HG03097 (cell line): ENCODE data around the gene RERE.

Experiments used
- ATAC-seq: cut with Tn5 transposase; IDR thresholded peaks from one replicate; pipeline ENCODE4 v1.9.1; 2021; ENCODE audit not compliant: unreplicated experiment, low FRiP score

Gene RERE

DNA sequence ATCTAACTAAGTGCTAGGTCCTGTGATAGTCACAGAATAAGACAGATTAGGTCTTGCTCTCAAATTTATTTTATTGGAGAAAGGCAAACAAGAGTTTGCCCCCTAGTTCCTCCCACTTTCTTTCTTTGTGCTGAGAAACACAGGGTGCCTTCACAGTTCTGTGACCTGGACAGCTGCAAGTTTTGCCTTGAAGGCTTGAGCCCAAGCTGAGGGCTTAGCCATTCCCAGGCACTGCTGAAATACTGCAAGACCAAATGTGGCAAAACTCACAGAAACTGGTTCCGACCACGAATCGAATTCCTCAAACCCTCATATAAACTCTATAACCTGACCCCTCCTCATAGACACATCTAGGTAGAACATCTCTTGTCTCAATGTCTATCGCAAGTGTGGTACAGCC lies 227.9 kb downstream of the RERE start:
- no peak for ATAC-seq

DNA sequence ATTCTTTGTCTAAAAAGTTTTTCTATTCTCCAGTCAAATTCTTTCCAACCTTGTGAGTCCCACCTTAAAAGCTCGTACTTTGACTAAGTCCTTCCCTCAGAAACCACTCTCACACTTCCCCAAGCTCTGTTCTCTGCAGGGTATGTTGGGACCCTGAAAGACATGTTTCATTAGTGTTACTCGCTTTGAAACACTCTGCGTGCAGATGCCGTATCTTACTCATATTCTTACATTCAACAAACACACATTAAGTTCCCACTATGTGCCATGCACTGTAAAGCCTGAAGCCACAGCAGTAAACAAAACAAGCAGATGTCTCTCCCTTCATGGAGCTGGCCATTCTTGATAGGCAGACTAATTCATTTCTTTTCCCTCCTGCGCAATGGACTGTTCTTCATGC lies 229.7 kb downstream of the RERE start:
- ATAC-seq = no peak

GRCh38 chr1:8586438-8586837 lies 231.0 kb downstream of the RERE start:
- no peak for ATAC-seq

GRCh38 chr1:8584316-8584715 lies 233.1 kb downstream of the RERE start:
- ATAC-seq = no peak

GRCh38 chr1:8583031-8583430 lies 234.4 kb downstream of the RERE start:
- ATAC-seq = no peak

DNA sequence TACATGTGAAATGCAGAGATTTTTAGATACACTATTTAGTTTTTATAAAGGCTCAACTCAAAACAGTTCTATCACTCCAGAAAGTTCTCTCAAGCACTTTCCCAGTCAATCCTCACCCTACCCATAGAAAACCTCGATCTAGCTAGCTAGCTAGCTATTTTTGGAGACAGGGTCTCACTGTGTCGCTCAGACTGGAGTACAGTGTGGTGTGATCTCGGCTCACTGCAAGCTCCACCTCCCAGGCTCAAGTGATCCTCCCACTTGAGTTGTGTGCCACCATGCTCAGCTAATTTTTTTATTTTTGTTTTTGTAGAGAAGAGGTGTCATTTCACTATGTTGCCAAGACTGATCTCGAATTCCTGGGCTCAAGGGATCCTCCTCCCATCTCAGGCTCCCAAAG lies 236.9 kb downstream of the RERE start:
- ATAC-seq = no peak

DNA sequence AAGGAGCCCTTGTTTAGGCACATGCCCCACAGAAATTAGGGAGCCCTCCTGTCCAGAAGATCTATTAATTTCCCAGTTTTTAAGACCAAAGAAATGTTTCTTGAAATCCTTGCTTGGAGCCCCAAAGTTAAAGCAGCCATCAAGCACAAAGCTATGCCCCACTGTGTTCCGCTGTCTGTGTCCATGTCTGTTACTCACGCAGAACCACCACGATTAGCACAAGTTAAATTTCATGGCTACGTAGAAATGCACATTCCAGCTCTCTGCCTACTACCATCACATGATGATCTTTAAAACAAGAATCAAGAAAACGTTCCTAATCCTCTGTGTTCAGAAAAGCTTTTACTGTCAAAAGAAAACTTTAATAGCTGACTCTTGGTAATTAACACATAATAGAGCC lies 238.5 kb downstream of the RERE start:
- no peak for ATAC-seq

- ATAC-seq = no peak
These were observed 239.1 kb downstream of the RERE start for GRCh38 chr1:8578132-8578877.

DNA sequence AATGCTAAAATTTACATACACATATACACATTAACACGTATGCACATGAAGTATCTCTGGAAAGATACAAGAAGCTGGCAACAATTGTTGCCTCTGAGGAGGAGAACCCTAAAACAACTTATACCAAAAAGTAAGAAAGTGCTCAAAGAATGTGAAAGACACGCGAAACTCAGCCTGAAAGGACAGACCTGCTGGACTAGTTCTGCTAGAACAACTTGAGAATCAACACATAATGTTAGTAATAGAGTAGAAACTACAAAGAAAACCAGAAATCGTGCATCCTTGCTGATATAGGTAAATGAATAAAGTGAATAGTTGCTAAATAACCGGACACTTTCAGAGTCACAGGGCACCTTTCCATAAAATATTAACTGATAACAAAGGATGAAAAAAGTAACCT lies 242.5 kb downstream of the RERE start:
- ATAC-seq = no peak

DNA sequence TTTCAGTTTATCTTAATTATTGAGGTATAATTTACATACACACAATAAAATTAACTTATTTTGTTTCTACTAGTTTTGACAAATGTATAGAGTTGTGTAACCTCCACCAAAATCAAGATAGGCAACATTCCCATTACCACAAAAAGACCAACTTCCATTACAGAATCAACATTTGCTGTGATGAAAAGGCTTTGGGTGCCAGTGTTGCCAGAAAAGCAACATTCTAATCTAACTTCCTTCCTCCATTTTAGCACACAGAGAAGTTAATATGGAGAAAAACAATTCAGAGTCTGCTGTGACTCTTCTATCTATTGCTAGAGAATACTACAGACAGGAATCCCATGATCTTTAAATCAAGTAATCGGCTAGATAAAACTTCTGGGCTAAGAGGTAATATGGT lies 245.3 kb downstream of the RERE start:
- ATAC-seq = no peak

DNA sequence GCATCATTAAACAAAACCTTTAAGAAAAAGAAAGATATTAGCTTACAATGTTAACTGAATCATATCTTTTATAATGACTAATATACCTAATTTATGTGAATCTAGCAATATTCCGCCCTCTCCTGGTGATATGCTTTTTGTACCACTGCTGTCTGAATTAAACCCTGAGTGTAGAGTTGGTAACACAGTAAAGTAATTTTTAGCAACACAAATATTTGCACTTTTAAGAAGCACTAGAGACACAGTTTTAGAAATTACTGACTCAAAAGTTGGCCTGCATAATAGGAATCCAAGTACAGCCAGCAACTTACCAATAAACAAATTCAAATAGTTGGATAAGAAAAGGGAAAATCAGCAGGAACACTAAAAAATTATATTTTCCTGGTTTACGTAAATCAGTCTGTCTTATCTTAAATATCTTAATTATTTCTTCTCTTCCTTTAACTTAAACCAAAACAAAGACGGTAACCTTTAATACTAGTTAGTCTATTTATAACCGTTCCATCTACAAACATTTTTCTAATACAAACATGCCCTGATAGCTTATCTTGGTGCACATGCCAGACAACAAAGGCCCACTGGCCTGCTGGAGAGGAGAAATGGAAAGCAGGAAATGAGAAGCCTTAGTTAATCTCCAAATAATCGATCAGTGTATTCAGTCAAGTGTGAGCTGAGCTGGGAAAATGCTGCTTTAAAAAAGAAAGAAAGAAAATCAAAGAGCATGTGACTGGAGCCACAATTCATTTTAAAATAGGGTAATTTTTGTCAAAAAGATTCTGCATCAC lies 246.0 kb downstream of the RERE start:
- ATAC-seq = no peak

GRCh38 chr1:8570465-8570864 lies 247.0 kb downstream of the RERE start:
- no peak for ATAC-seq

- ATAC-seq = no peak
These were observed 248.2 kb downstream of the RERE start for GRCh38 chr1:8569242-8569641.

GRCh38 chr1:8568837-8569236 lies 248.6 kb downstream of the RERE start:
- no peak for ATAC-seq

GRCh38 chr1:8567146-8567545 lies 250.3 kb downstream of the RERE start:
- ATAC-seq = no peak

DNA sequence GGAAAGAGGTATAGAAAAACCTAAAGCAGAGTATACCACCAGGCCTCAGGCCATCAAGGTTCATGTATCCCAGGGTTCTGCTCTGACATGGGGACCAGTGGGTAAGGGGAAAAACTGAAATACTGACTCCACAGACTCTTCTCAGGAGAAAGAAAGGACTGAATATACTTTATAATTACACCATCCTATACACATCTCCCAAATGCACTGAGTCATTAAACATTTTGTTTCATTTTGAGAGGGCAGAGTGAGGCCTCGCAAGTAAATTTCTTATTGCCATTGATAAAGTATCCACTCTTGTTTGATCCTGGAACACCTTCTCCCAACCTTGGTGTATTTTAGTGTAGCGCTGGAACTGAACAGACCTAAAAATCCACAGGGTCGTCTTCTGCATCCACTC lies 251.6 kb downstream of the RERE start:
- no peak for ATAC-seq

- no peak for ATAC-seq
These were observed 253.4 kb downstream of the RERE start for GRCh38 chr1:8563944-8564537.

DNA sequence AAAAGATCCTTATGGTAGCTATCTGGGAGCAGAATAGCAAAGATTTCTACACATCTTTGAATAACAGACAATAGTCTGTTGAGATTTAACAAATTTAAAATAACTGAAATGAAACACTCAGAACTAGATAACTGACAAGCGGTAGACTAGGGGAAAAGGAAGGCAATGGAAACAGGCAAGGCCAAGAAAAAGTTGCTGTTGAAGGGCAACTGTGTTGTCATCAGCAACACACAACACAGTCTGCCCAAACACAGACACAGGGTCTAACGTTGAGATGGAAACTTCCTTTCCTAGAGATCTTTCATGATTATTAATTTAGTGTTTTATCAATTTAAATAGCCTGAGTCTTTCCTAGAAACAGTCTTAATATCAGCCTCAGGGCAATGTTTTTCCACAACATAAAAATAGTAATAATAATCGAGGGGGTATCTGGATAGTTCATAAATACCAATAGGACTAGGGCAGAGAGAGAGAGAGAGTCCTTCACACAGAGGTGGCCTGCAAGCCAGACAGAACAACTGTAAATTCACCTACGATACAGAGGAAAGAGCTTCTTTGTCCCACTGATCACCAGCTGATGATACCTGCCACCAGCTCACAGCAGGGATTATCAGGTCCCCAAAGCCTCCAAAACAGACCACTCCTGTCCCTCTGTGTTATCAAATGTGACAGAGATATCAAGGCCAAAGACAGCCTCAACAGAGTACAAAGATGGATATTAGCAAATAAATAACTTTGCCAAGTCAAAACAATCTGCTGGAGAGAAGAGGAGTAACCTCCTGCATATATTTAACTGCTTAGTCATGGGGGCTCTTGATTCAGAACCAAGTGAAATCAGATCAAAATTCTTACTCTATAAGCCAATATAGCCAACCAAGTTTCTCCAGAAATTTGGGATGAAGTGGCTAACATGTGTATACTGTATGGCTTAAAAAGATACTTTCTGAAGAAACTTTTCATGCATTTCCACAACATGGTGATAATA lies 254.3 kb downstream of the RERE start:
- ATAC-seq = no peak

DNA sequence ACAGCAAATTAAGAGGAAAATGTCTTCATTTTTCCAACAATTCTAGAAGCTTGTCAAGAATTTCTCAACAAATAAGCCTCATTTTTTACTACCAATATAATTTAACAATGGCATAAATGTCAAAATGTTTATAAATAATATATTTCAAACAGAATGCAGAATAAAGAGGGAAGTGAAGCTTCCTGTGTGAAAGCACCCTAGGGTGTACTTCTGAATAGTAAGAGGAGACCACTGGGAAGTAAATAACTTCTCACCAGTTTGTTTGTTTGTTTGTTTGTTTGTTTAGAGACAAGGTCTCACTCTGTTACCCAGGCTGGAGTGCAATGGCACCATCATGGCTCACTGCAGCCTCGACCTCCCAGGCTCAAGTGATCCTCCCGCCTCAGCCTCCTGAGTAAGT lies 255.2 kb downstream of the RERE start:
- no peak for ATAC-seq
